Right lobe of liver (tissue), 6 donors: Measurements from ENCODE around the gene NAPG. TPM values are rescaled to one million over a fixed set of nuclear protein-coding genes. Genes with fewer than 3 reads are reported as not detected.
A peak's percentile ranks its signal among the peaks of the same experiment; 100 is the strongest.

ENCODE experiments used
- ATAC-seq, 4 donors: fragments of 200-7000 bp; cut with Tn5 transposase; one replicate each; pipeline ENCODE4 v1.9.1; 2020; ENCODE audit warnings: mild to moderate bottlenecking in 4 of 4, moderate library complexity in 4 of 4
- DNase-seq, 3 donors: peaks; one replicate each; pipeline ENCODE4 v3.0.0-alpha.2; 2020
- H3K27ac ChIP-seq, 3 donors: fragments of 200-600 bp; one replicate each; pipeline ENCODE4 v1.8.0; 2022
- H3K27me3 ChIP-seq, 2 donors: fragments of 200-600 bp; one replicate each; pipeline ENCODE4 v1.8.0; 2022
- H3K36me3 ChIP-seq, 4 donors: fragments of 200-600 bp; sonication (generic) in 1 of 4; one replicate each; pipeline versions ENCODE4 v1.5.1 to v1.8.0; 2017 to 2022; ENCODE audit warnings: control low read depth in 1 of 4
- H3K4me1 ChIP-seq, 4 donors: fragments of 200-600 bp; sonication (generic) in 1 of 4; one replicate each; pipeline versions ENCODE4 v1.5.1 to v1.8.0; 2017 to 2022; ENCODE audit warnings: control low read depth in 1 of 4
- H3K4me3 ChIP-seq, 3 donors: fragments of 200-600 bp; one replicate each; pipeline ENCODE4 v1.8.0; 2022
- H3K9me3 ChIP-seq, 4 donors: fragments of 200-600 bp; sonication (generic) in 1 of 4; one replicate each; pipeline versions ENCODE4 v1.5.1 to v1.8.0; 2017 to 2022; ENCODE audit warnings: control low read depth in 1 of 4
- CTCF ChIP-seq, 4 donors: fragments of 200-600 bp in 3 of 4; fragments of 450-650 bp in 1 of 4; IDR thresholded peaks; one replicate each; pipeline versions ENCODE4 v1.5.1 to v1.8.0; 2016 to 2022; ENCODE audit warnings: antibody characterized with exemption in 4 of 4, mild to moderate bottlenecking in 2 of 4
- POLR2A ChIP-seq: fragments of 450-650 bp; IDR thresholded peaks from one replicate; pipeline ENCODE4 v1.6.1; 2017; ENCODE audit warnings: antibody characterized with exemption, mild to moderate bottlenecking
- WGBS: methylation state at CpG from one replicate; pipeline ENCODE4 v1.1.6; 2018; ENCODE audit warnings: low coverage, low lambda C conversion rate; ENCODE audit not compliant: insufficient coverage; ENCODE audit errors: missing lambda C conversion rate; 5-methylcytosine and 5-hydroxymethylcytosine counted together
- intact Hi-C, 2 donors: fragments of 100-400 bp; cut with DNase I; formaldehyde crosslinking; loops; one replicate each; pipeline versions ENCODE4 v1.11.2 to v1.14.1; 2022
- total RNA-seq, 6 experiments: library from RNA; depleted of rRNA in 2 of 6; stranded (reverse); fragments of >200 nt in 2 of 6; fragmentation: NEBNext Ultra II Directional in 3 of 6; extraction: Animal tissue kit (Norgen Biotek cat#: 25700) in 3 of 6; gene quantifications; one replicate each; pipeline versions ENCODE4 v1.1.0 to v1.2.4, GENCODE V29; 2016 to 2023
- donor health status: DM: no; HTN: yes; CAD: no.
- donor health status: DM: no; HTN: no; CAD: no.
- donor health status: DM: no; HTN: no; CAD: no.
- donor health status: DM: no; HTN: yes; CAD: no.
- donor health status: DM: no; HTN: yes; CAD: no.

The NAPG gene
- total RNA-seq, 6 experiments from 2014 or later, result 10.7 to 20.6 (median 14.1) TPM

- Histone ChIP-seq H3K4me3 (no peak overlapping the region), H3K36me3 (peaks cover 0 to 18% (median 2%) of the 10 kb centered on the region in 4 donors), H3K27me3 (no peaks in the 10 kb centered on the region), H3K4me1 (peaks cover 0 to 7% (median 0%) of the 10 kb centered on the region in 4 donors), H3K9me3 (no peaks in the 10 kb centered on the region), H3K27ac (no peak overlapping the region)
- ATAC-seq, result no peak
- TF ChIP-seq POLR2A (no peak), CTCF (IDR thresholded peaks at IDR 0.05) (no peak)
- no peak for DNase-seq
- intact Hi-C loops, result no loop called here
- 87% methylated on average over 3 of the region's 6 CpGs for WGBS
Measured at GRCh38 chr18:10558243-10558966, 32.6 kb downstream of the NAPG start.

GRCh38 chr18:10558967-10559298 lies 33.1 kb downstream of the NAPG start:
- no CpG with 5 or more reads among the region's 4 CpGs for WGBS
- H3K4me1 ChIP-seq, result peaks cover 0 to 7% (median 0%) of the 10 kb centered on the region in 4 donors
- no peaks in the 10 kb centered on the region for H3K27me3 ChIP-seq
- no peak overlapping the region for H3K27ac ChIP-seq
- DNase-seq (no peak), ATAC-seq (no peak)
- intact Hi-C loops, result no loop called here
- peaks cover 0 to 16% (median 2%) of the 10 kb centered on the region in 4 donors for H3K36me3 ChIP-seq
- TF ChIP-seq CTCF (IDR thresholded peaks at IDR 0.05) (no peak), POLR2A (no peak)
- no peaks in the 10 kb centered on the region for H3K9me3 ChIP-seq
- no peak overlapping the region for H3K4me3 ChIP-seq

- Histone ChIP-seq H3K27me3 (no peaks in the 10 kb centered on the region), H3K36me3 (peaks cover 0 to 11% (median 2%) of the 10 kb centered on the region in 4 donors), H3K9me3 (no peaks in the 10 kb centered on the region), H3K4me3 (peak overlapping the region in 2 of 3 donors; percentile 31 to 33), H3K27ac (no peak overlapping the region), H3K4me1 (peaks cover 0 to 7% (median 0%) of the 10 kb centered on the region in 4 donors)
- peak; percentile 53 to 61 (median 58) for ATAC-seq
- DNase-seq, result peak in 1 of 3 donors; percentile 33
- intact Hi-C loops, result no loop called here
- no peak for TF ChIP-seq POLR2A
- TF ChIP-seq CTCF (IDR thresholded peaks at IDR 0.05), result no peak
- WGBS, result 24% methylated on average over 9 of the region's 17 CpGs
Measured at GRCh38 chr18:10559553-10560451, 34.0 kb downstream of the NAPG start.

GRCh38 chr18:10560452-10561045 lies 34.7 kb downstream of the NAPG start:
- H3K27me3 ChIP-seq, result no peaks in the 10 kb centered on the region
- H3K36me3 ChIP-seq, result peaks cover 0 to 7% (median 2%) of the 10 kb centered on the region in 4 donors
- intact Hi-C loops, result no loop called here
- 18% methylated on average over 14 of the region's 17 CpGs for WGBS
- H3K4me1 ChIP-seq, result peaks cover 0 to 7% (median 0%) of the 10 kb centered on the region in 4 donors
- ATAC-seq, result peak; percentile 79 to 88 (median 84)
- H3K4me3 ChIP-seq, result peak overlapping the region in 2 of 3 donors; percentile 31 to 33
- peak; percentile 75 to 76 (median 76) for TF ChIP-seq CTCF (IDR thresholded peaks at IDR 0.05)
- no peak for TF ChIP-seq POLR2A
- peak; percentile 59 to 76 (median 65) for DNase-seq
- no peak overlapping the region for H3K27ac ChIP-seq
- H3K9me3 ChIP-seq, result no peaks in the 10 kb centered on the region
